WTC11 (cell line): ENCODE data around the gene SULT1C2. TPM values are rescaled to one million over a fixed set of nuclear protein-coding genes. Genes with fewer than 3 reads are reported as not detected.

Experiments
- ATAC-seq: fragments of 200-7000 bp; cut with Tn5 transposase; 2 replicates; pipeline ENCODE4 v1.10.0; 2021; ENCODE audit warnings: mild to moderate bottlenecking, moderate library complexity
- CTCF ChIA-PET: fragments of 300-600 bp; sonication (Branson Sonifier 250); formaldehyde crosslinking; loops from one replicate; lab custom pipeline; 2021; ENCODE audit warnings: antibody characterized with exemption; lab: Charles Lee
- POLR2A ChIA-PET: fragments of 350-600 bp; sonication (Branson Sonifier 250); formaldehyde crosslinking; loops from one replicate; lab custom pipeline; 2021; ENCODE audit warnings: antibody characterized with exemption; lab: Charles Lee
- DNase-seq: peaks from one replicate; pipeline ENCODE4 v3.0.0; 2021; ENCODE audit warnings: low spot score
- H3K27ac Mint-ChIP-seq: 2 replicates; pipeline ENCODE4 v1.8.0; 2021; ENCODE audit warnings: mixed read lengths
- H3K27me3 Mint-ChIP-seq: 2 replicates; pipeline ENCODE4 v1.8.0; 2021; ENCODE audit warnings: low read depth, mild to moderate bottlenecking, moderate library complexity, mixed read lengths
- H3K36me3 Mint-ChIP-seq: 2 replicates; pipeline ENCODE4 v1.8.0; 2021; ENCODE audit warnings: mixed read lengths
- H3K4me1 Mint-ChIP-seq: 2 replicates; pipeline ENCODE4 v1.8.0; 2022; ENCODE audit warnings: mixed read lengths
- H3K4me3 Mint-ChIP-seq: 2 replicates; pipeline ENCODE4 v1.8.0; 2021; ENCODE audit warnings: mild to moderate bottlenecking, moderate library complexity, mixed read lengths
- H3K9me3 Mint-ChIP-seq: 2 replicates; pipeline ENCODE4 v1.8.0; 2021; ENCODE audit warnings: mixed read lengths
- ARID4B ChIP-seq: sonication (generic); formaldehyde crosslinking; IDR thresholded peaks from 2 replicates; pipeline ENCODE4 v1.8.0; 2023; ENCODE audit warnings: missing genetic modification reagents, mild to moderate bottlenecking, borderline replicate concordance
- CBFB ChIP-seq: sonication (generic); formaldehyde crosslinking; IDR thresholded peaks from 2 replicates; pipeline ENCODE4 v1.8.1; 2022; ENCODE audit warnings: mild to moderate bottlenecking, low read depth, missing genetic modification reagents
- CREM ChIP-seq: sonication (generic); formaldehyde crosslinking; IDR thresholded peaks from 2 replicates; pipeline ENCODE4 v1.8.1; 2022; ENCODE audit warnings: mild to moderate bottlenecking, missing genetic modification reagents, moderate library complexity
- CTCF ChIP-seq: fragments of 200-600 bp; IDR thresholded peaks from 2 replicates; pipeline ENCODE4 v1.8.0; 2022; ENCODE audit warnings: antibody characterized with exemption
- E2F4 ChIP-seq: sonication (generic); formaldehyde crosslinking; IDR thresholded peaks from 2 replicates; pipeline ENCODE4 v1.8.1; 2022; ENCODE audit warnings: low read depth, mild to moderate bottlenecking, moderate library complexity, missing genetic modification reagents, borderline replicate concordance
- ELF4 ChIP-seq: sonication (generic); formaldehyde crosslinking; IDR thresholded peaks from 2 replicates; pipeline ENCODE4 v1.8.1; 2022; ENCODE audit warnings: low read depth, mild to moderate bottlenecking, moderate library complexity, missing genetic modification reagents
- GABPB1 ChIP-seq: sonication (generic); formaldehyde crosslinking; IDR thresholded peaks from 2 replicates; pipeline ENCODE4 v1.8.1; 2023; ENCODE audit warnings: mild to moderate bottlenecking, missing genetic modification reagents
- IRF1 ChIP-seq: sonication (generic); formaldehyde crosslinking; IDR thresholded peaks from 2 replicates; pipeline ENCODE4 v1.8.0; 2023; ENCODE audit warnings: missing genetic modification reagents
- JUN ChIP-seq: sonication (generic); formaldehyde crosslinking; IDR thresholded peaks from 2 replicates; pipeline ENCODE4 v1.8.0; 2023; ENCODE audit warnings: mild to moderate bottlenecking, missing genetic modification reagents
- KAT7 ChIP-seq: sonication (generic); formaldehyde crosslinking; IDR thresholded peaks from 2 replicates; pipeline ENCODE4 v1.8.1; 2023; ENCODE audit warnings: missing genetic modification reagents, mild to moderate bottlenecking, borderline replicate concordance
- MAX ChIP-seq: sonication (generic); formaldehyde crosslinking; IDR thresholded peaks from 2 replicates; pipeline ENCODE4 v1.8.0; 2022; ENCODE audit warnings: mild to moderate bottlenecking, missing genetic modification reagents
- MLX ChIP-seq: sonication (generic); formaldehyde crosslinking; IDR thresholded peaks from 2 replicates; pipeline ENCODE4 v1.8.1; 2023; ENCODE audit warnings: mild to moderate bottlenecking, missing genetic modification reagents, moderate library complexity
- NFE2L1 ChIP-seq: sonication (generic); formaldehyde crosslinking; IDR thresholded peaks from 2 replicates; pipeline ENCODE4 v1.8.1; 2023; ENCODE audit warnings: missing genetic modification reagents
- OVOL2 ChIP-seq: fragments of 250-450 bp; sonication (Bioruptor Pico); IDR thresholded peaks from 2 replicates; pipeline ENCODE4 v1.9.0; 2021; ENCODE audit warnings: mild to moderate bottlenecking, borderline replicate concordance
- SOX15 ChIP-seq: fragments of 250-450 bp; sonication (Bioruptor Pico); IDR thresholded peaks from 2 replicates; pipeline ENCODE4 v1.9.0; 2021; ENCODE audit warnings: mild to moderate bottlenecking
- USF1 ChIP-seq: sonication (generic); formaldehyde crosslinking; IDR thresholded peaks from 2 replicates; pipeline ENCODE4 v1.8.0; 2022; ENCODE audit warnings: mild to moderate bottlenecking, missing genetic modification reagents
- ZBTB21 ChIP-seq: sonication (generic); formaldehyde crosslinking; IDR thresholded peaks from 2 replicates; pipeline ENCODE4 v1.8.1; 2023; ENCODE audit warnings: mild to moderate bottlenecking, missing genetic modification reagents, borderline replicate concordance
- ZBTB43 ChIP-seq: sonication (generic); formaldehyde crosslinking; IDR thresholded peaks from 2 replicates; pipeline ENCODE4 v1.8.1; 2023; ENCODE audit warnings: mild to moderate bottlenecking, missing genetic modification reagents
- ZNF219 ChIP-seq: sonication (generic); formaldehyde crosslinking; IDR thresholded peaks from 2 replicates; pipeline ENCODE4 v1.8.0; 2023; ENCODE audit warnings: missing genetic modification reagents, mild to moderate bottlenecking, borderline replicate concordance
- ZNF232 ChIP-seq: sonication (generic); formaldehyde crosslinking; IDR thresholded peaks from 2 replicates; pipeline ENCODE4 v1.8.0; 2022; ENCODE audit warnings: mild to moderate bottlenecking, missing genetic modification reagents
- ZNF263 ChIP-seq: sonication (generic); formaldehyde crosslinking; IDR thresholded peaks from 2 replicates; pipeline ENCODE4 v1.8.1; 2022; ENCODE audit warnings: low read depth, mild to moderate bottlenecking, moderate library complexity, missing genetic modification reagents
- ZNF416 ChIP-seq: fragments of 250-450 bp; sonication (Bioruptor Pico); IDR thresholded peaks from 2 replicates; pipeline ENCODE4 v1.9.0; 2021; ENCODE audit warnings: mild to moderate bottlenecking, inconsistent platforms
- total RNA-seq: library from RNA; stranded (reverse); gene quantifications from 3 replicates; pipeline ENCODE4 v1.2.3, GENCODE V29; 2021

The SULT1C2 gene
- total RNA-seq, 1 experiment from 2014 or later, result 2.2 TPM

GRCh38 chr2:108244667-108245414 is 43.9 kb upstream of the SULT1C2 start:
- POLR2A ChIA-PET, result no interaction called here
- no peak overlapping the region for H3K27ac Mint-ChIP-seq
- H3K36me3 Mint-ChIP-seq, result peaks cover 35% of the 10 kb centered on the region
- DNase-seq, result no peak
- no peaks in the 10 kb centered on the region; the same call in 1 of the 2 replicates for H3K27me3 Mint-ChIP-seq
- no peaks in the 10 kb centered on the region for H3K4me1 Mint-ChIP-seq
- no peak overlapping the region for H3K4me3 Mint-ChIP-seq
- no peak for TF ChIP-seq ELF4 (CRISPR knock-in tag)
- TF ChIP-seq ZNF416 (CRISPR knock-in tag), result no peak
- TF ChIP-seq JUN, result no peak
- TF ChIP-seq KAT7 (CRISPR knock-in tag), result no peak
- TF ChIP-seq NFE2L1 (CRISPR knock-in tag), result no peak
- TF ChIP-seq E2F4 (CRISPR knock-in tag), result no peak
- TF ChIP-seq ZNF263, result no peak
- TF ChIP-seq MLX (CRISPR knock-in tag), result no peak
- no peak for TF ChIP-seq MAX (CRISPR knock-in tag)
- TF ChIP-seq ZNF232 (CRISPR knock-in tag), result no peak
- no peak for TF ChIP-seq GABPB1 (CRISPR knock-in tag)
- no peak for TF ChIP-seq ZBTB43
- TF ChIP-seq CBFB (CRISPR knock-in tag), result no peak
- TF ChIP-seq CREM (CRISPR knock-in tag), result no peak
- TF ChIP-seq IRF1 (CRISPR knock-in tag), result no peak
- TF ChIP-seq CTCF, result no peak
- TF ChIP-seq ZNF219 (CRISPR knock-in tag), result no peak
- ATAC-seq, result no peak
- H3K9me3 Mint-ChIP-seq, result peaks cover 66% of the 10 kb centered on the region
- CTCF ChIA-PET, result no interaction called here

GRCh38 chr2:108253106-108253505 is 35.6 kb upstream of the SULT1C2 start:
- ChIA-PET CTCF (interaction anchor here (1.1 kb wide), 1 partner anchor 69 kb away, joined by 3 read pairs; no protein-coding TSS in a partner anchor), POLR2A (no interaction called here)
- no peaks in the 10 kb centered on the region for H3K36me3 Mint-ChIP-seq
- H3K4me3 Mint-ChIP-seq, result no peak overlapping the region
- H3K27ac Mint-ChIP-seq, result no peak overlapping the region
- ATAC-seq, result no peak
- no peaks in the 10 kb centered on the region for H3K4me1 Mint-ChIP-seq
- no peaks in the 10 kb centered on the region; the same call in 1 of the 2 replicates for H3K27me3 Mint-ChIP-seq
- H3K9me3 Mint-ChIP-seq, result no peaks in the 10 kb centered on the region
- no peak for DNase-seq
- no peak for TF ChIP-seq OVOL2 (CRISPR knock-in tag)
- TF ChIP-seq SOX15, result no peak
- TF ChIP-seq ZBTB21 (CRISPR knock-in tag), result no peak
- no peak for TF ChIP-seq E2F4 (CRISPR knock-in tag)
- TF ChIP-seq ARID4B, result no peak
- TF ChIP-seq USF1 (CRISPR knock-in tag), result no peak
